Panc1 (cell line): ENCODE measurements around the gene GRK1. TPM values are rescaled to one million over a fixed set of nuclear protein-coding genes. Genes with fewer than 3 reads are reported as not detected.

ENCODE experiments used
- ATAC-seq: fragments of 200-7000 bp; cut with Tn5 transposase; 2 replicates; pipeline ENCODE4 v1.9.1; 2020; ENCODE audit warnings: mild to moderate bottlenecking, moderate library complexity
- BruUV-seq: library from RNA; stranded (reverse); fragments of 400-500 nt; replicated peaks from 2 replicates; lab custom pipeline; 2021; lab: Mats Ljungman, UMichigan
- CTCF ChIA-PET: fragments of 300-600 bp; sonication (Branson Sonifier 250); formaldehyde crosslinking; loops from one replicate; lab custom pipeline; 2022; ENCODE audit warnings: antibody characterized with exemption; lab: Charles Lee
- POLR2A ChIA-PET: fragments of 300-600 bp; sonication (Branson Sonifier 250); formaldehyde crosslinking; loops from one replicate; lab custom pipeline; 2022; ENCODE audit warnings: antibody characterized with exemption; lab: Charles Lee
- DNase-seq: peaks from one replicate; pipeline ENCODE4 v3.0.0-alpha.2; 2010; ENCODE audit warnings: low read depth, low spot score
- H3K27ac ChIP-seq: 2 replicates; pipeline ENCODE4 v1.5.1; 2011; ENCODE audit warnings: mild to moderate bottlenecking, low read length, inconsistent platforms
- H3K27me3 ChIP-seq: fragments of 200-500 bp; sonication (Bioruptor generic); 2 replicates; pipeline ENCODE4 v1.6.0; 2014; ENCODE audit warnings: low read length, inconsistent platforms; ENCODE audit not compliant: control insufficient read depth, insufficient read depth
- H3K36me3 ChIP-seq: fragments of 200-500 bp; sonication (Bioruptor generic); 2 replicates; pipeline ENCODE4 v1.5.1; 2014; ENCODE audit warnings: inconsistent platforms, mild to moderate bottlenecking, low read length, moderate library complexity; ENCODE audit not compliant: control insufficient read depth, insufficient read depth
- H3K4me1 ChIP-seq: 2 replicates; pipeline ENCODE4 v1.5.1; 2011; ENCODE audit warnings: inconsistent platforms, mild to moderate bottlenecking, low read length, moderate library complexity; ENCODE audit not compliant: control insufficient read depth, insufficient read depth
- H3K4me3 ChIP-seq, 2 experiments: 2 replicates each; pipeline ENCODE4 v1.5.1; 2011 to 2012; ENCODE audit warnings: low read depth in 2 of 2, low read length in 2 of 2, mild to moderate bottlenecking in 2 of 2, inconsistent platforms in 1 of 2, moderate library complexity in 1 of 2
- H3K9me3 ChIP-seq: fragments of 200-500 bp; sonication (Bioruptor generic); 2 replicates; pipeline ENCODE4 v1.5.1; 2014; ENCODE audit warnings: low read depth, mild to moderate bottlenecking, inconsistent platforms, low read length, moderate library complexity; ENCODE audit not compliant: control insufficient read depth, insufficient read depth
- POLR2AphosphoS5 ChIP-seq: IDR thresholded peaks from 2 replicates; pipeline ENCODE4 v1.6.1; 2012; ENCODE audit warnings: mild to moderate bottlenecking, low read depth, low read length, moderate library complexity
- REST ChIP-seq, 2 experiments: IDR thresholded peaks; 2 replicates each; pipeline ENCODE4 v1.6.1; 2011 to 2012; ENCODE audit warnings: low read depth in 2 of 2, control low read depth in 1 of 2, low read length in 1 of 2, mild to moderate bottlenecking in 1 of 2, moderate library complexity in 1 of 2; ENCODE audit not compliant: insufficient read depth in 1 of 2
- SIN3A ChIP-seq: IDR thresholded peaks from 2 replicates; pipeline ENCODE4 v1.6.1; 2012; ENCODE audit warnings: low read depth, mild to moderate bottlenecking, low read length, moderate library complexity, borderline replicate concordance; ENCODE audit not compliant: insufficient read depth
- TCF7L2 ChIP-seq: IDR thresholded peaks from 2 replicates; pipeline ENCODE4 v1.6.1; 2011; ENCODE audit warnings: mild to moderate bottlenecking, low read depth, low read length, inconsistent platforms
- in situ Hi-C: cut with HindIII; loops from 2 replicates; pipeline ENCODE4 v1.10.0; 2016; ENCODE audit warnings: low sequenced_read_pairs, low pct_unique_long_range_greater_than_20kb
- intact Hi-C: fragments of 100-400 bp; cut with micrococcal nuclease; formaldehyde crosslinking; loops from one replicate; pipeline ENCODE4 v1.10.0; 2022; ENCODE audit not compliant: unreplicated experiment
- total RNA-seq: library from RNA; stranded (reverse); gene quantifications from one replicate; pipeline ENCODE4 v1.2.1, GENCODE V29; 2021; ENCODE audit not compliant: unreplicated experiment
- TF ChIP-seq, protein P1 (sequence below): fragments of 450-650 bp; IDR thresholded peaks from 2 replicates; pipeline ENCODE4 v1.5.1; 2017; ENCODE audit warnings: mild to moderate bottlenecking

GRK1 gene
- total RNA-seq, 1 experiment from 2014 or later: 1.8 TPM

GRCh38 chr13:113740661-113741060 lies 73.6 kb downstream of the GRK1 start:
- no peak overlapping the region for H3K4me3 ChIP-seq
- BruUV-seq: no TSS peak
- TF ChIP-seq TCF7L2 (no peak), SIN3A (no peak), REST (IDR thresholded peaks at IDR 0.05; ENCODE audit: insufficient read depth in 1 of 2, low read depth in 2 of 2, low read length in 1 of 2) (no peak), POLR2AphosphoS5 (no peak)
- TF ChIP-seq, protein P1, sequence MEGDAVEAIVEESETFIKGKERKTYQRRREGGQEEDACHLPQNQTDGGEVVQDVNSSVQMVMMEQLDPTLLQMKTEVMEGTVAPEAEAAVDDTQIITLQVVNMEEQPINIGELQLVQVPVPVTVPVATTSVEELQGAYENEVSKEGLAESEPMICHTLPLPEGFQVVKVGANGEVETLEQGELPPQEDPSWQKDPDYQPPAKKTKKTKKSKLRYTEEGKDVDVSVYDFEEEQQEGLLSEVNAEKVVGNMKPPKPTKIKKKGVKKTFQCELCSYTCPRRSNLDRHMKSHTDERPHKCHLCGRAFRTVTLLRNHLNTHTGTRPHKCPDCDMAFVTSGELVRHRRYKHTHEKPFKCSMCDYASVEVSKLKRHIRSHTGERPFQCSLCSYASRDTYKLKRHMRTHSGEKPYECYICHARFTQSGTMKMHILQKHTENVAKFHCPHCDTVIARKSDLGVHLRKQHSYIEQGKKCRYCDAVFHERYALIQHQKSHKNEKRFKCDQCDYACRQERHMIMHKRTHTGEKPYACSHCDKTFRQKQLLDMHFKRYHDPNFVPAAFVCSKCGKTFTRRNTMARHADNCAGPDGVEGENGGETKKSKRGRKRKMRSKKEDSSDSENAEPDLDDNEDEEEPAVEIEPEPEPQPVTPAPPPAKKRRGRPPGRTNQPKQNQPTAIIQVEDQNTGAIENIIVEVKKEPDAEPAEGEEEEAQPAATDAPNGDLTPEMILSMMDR: no peak
- intact Hi-C loops (no loop called here), in situ Hi-C loops (no loop called here)
- no peaks in the 10 kb centered on the region for H3K9me3 ChIP-seq
- ChIA-PET POLR2A (interaction anchor here (0.7 kb wide), 1 partner anchor 9 kb away, joined by 4 read pairs; no protein-coding TSS in a partner anchor), CTCF (no interaction called here)
- no peaks in the 10 kb centered on the region for H3K27me3 ChIP-seq
- no peaks in the 10 kb centered on the region for H3K36me3 ChIP-seq
- H3K27ac ChIP-seq: no peak overlapping the region
- DNase-seq (no peak), ATAC-seq (no peak)
- H3K4me1 ChIP-seq: no peaks in the 10 kb centered on the region

DNA sequence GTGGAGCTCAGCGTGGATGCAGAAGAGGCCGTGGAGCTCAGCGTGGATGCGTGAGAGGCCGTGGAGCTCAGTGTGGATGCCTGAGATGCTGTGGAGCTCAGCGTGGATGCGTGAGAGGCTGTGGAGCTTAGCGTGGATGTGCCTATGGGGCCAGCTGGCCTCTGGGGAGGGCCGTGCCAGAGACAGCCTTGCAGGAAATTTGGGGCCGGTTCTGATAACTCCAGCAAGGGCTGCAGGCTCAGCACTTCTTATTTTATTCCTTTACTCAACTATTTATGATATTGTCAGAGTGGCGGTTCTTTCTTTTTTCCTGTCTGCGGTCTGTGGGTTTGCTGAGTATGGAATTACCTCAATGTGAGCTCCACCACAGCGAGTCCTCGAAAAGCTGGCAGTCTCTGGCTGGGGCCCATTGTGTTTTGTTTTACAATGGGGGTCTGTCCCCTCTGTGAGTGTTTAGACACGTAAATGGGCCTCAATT lies 74.2 kb downstream of the GRK1 start:
- no peaks in the 10 kb centered on the region for H3K4me1 ChIP-seq
- ChIA-PET POLR2A (interaction anchor here (0.7 kb wide), 1 partner anchor 473 kb away, joined by 3 read pairs; no protein-coding TSS in a partner anchor), CTCF (interaction anchor here (0.5 kb wide), 1 partner anchor 9 kb away, joined by 3 read pairs; no protein-coding TSS in a partner anchor)
- H3K4me3 ChIP-seq: no peak overlapping the region
- ATAC-seq (no peak), DNase-seq (no peak)
- intact Hi-C loops (no loop called here), in situ Hi-C loops (no loop called here)
- no peaks in the 10 kb centered on the region for H3K9me3 ChIP-seq
- TF ChIP-seq SIN3A: no peak
- TF ChIP-seq REST (IDR thresholded peaks at IDR 0.05; ENCODE audit: insufficient read depth in 1 of 2, low read depth in 2 of 2, low read length in 1 of 2): no peak
- TF ChIP-seq TCF7L2: no peak
- TF ChIP-seq POLR2AphosphoS5: no peak
- TF ChIP-seq, protein P1: no peak
- no TSS peak for BruUV-seq
- H3K27ac ChIP-seq: no peak overlapping the region
- no peaks in the 10 kb centered on the region for H3K36me3 ChIP-seq
- no peaks in the 10 kb centered on the region for H3K27me3 ChIP-seq
